Activated T-helper 2 cell treated with anti-CD3 and anti-CD28 coated beads, Interferon-gamma antibody, Interleukin-2, Interleukin-4, amounts not matched to agents 10 μg/mL and 5 μg/mL and 100 μg/mL, durations not matched to agents 14 hours and 24 hours and 36 hours (primary cell): Measurements from ENCODE around the gene EDIL3. TPM values are rescaled to one million over a fixed set of nuclear protein-coding genes. Genes with fewer than 3 reads are reported as not detected.

ENCODE experiments used
- DNase-seq: peaks from one replicate; pipeline ENCODE4 v3.0.0; 2021; ENCODE audit warnings: low spot score
- H3K27ac Mint-ChIP-seq: one replicate; pipeline ENCODE4 v1.8.0; 2021; ENCODE audit warnings: mixed read lengths
- H3K27me3 Mint-ChIP-seq: one replicate; pipeline ENCODE4 v1.8.0; 2021; ENCODE audit warnings: low read depth, mixed read lengths
- H3K36me3 Mint-ChIP-seq: one replicate; pipeline ENCODE4 v1.8.0; 2021; ENCODE audit warnings: low read depth, mixed read lengths
- H3K4me1 Mint-ChIP-seq: one replicate; pipeline ENCODE4 v1.8.0; 2021; ENCODE audit warnings: low read depth, mixed read lengths
- H3K4me3 Mint-ChIP-seq: one replicate; pipeline ENCODE4 v1.8.0; 2021; ENCODE audit warnings: low read depth, mild to moderate bottlenecking, moderate library complexity, mixed read lengths
- H3K9me3 Mint-ChIP-seq: one replicate; pipeline ENCODE4 v1.8.0; 2021; ENCODE audit warnings: mixed read lengths
- intact Hi-C: fragments of 100-400 bp; cut with micrococcal nuclease; formaldehyde crosslinking; loops from one replicate; pipeline ENCODE4 v1.15.1; 2023
- total RNA-seq: library from RNA; stranded (reverse); gene quantifications from 2 replicates; pipeline ENCODE4 v1.2.3, GENCODE V29; 2022

The EDIL3 gene
- total RNA-seq, 1 donor from 2014 or later: not detected

DNA sequence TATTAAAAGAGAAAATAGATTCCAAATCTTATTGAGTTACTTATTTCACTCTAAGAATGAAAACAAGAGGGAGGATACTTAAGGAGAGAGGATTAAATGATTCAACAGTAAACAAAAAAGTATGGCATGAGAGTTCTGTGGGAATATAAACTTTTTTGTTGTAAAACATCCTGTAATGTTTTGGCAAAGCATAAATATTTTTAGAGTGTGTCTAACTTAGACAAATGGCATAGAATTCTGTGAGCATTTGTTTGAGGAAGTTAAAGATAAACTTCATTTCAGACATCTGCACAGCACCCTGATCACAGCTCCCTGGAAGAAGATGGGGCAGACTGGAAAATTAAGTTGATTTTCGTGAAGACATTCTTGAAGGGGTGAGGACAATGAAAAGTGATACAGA, 417.3 kb downstream of the EDIL3 start:
- Mint-ChIP-seq H3K36me3 (no peaks in the 10 kb centered on the region), H3K4me3 (no peak overlapping the region), H3K9me3 (no peaks in the 10 kb centered on the region), H3K27me3 (no peaks in the 10 kb centered on the region), H3K4me1 (peaks cover 2% of the 10 kb centered on the region), H3K27ac (no peak overlapping the region)
- intact Hi-C loops: no loop called here
- no peak for DNase-seq

GRCh38 chr5:83965441-83965840, 419.2 kb downstream of the EDIL3 start:
- intact Hi-C loops: no loop called here

DNA sequence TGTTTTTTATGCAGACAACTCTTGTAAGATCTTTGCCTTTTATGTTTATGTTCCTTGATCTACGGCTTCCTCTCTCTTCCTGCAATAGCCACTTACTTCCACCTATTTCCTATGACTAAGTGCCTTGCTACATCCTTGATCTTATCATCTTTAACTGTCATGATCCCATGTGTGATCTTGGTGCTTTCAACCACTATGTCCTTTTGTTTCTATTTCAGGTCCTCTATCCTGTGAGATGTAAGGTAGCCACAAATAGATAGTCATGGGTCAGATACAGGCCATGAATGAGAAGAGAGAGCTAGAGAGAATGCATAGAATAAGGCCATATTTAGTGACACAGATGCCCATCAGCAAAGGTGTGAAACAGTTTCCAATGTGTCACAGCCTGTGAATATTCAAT, 420.4 kb downstream of the EDIL3 start:
- intact Hi-C loops: no loop called here
- Mint-ChIP-seq H3K4me3 (no peak overlapping the region), H3K27me3 (no peaks in the 10 kb centered on the region), H3K27ac (no peak overlapping the region), H3K36me3 (no peaks in the 10 kb centered on the region), H3K4me1 (peaks cover 2% of the 10 kb centered on the region), H3K9me3 (no peaks in the 10 kb centered on the region)
- DNase-seq: no peak

More at GRCh38 chr5:83965441-83965840, 419.2 kb downstream of the EDIL3 start:
- no peaks in the 10 kb centered on the region for H3K36me3 Mint-ChIP-seq
- no peak overlapping the region for H3K4me3 Mint-ChIP-seq
- peaks cover 2% of the 10 kb centered on the region for H3K4me1 Mint-ChIP-seq
- DNase-seq: no peak
- no peaks in the 10 kb centered on the region for H3K9me3 Mint-ChIP-seq
- H3K27me3 Mint-ChIP-seq: no peaks in the 10 kb centered on the region
- no peak overlapping the region for H3K27ac Mint-ChIP-seq

- Mint-ChIP-seq H3K4me1 (no peaks in the 10 kb centered on the region), H3K27me3 (no peaks in the 10 kb centered on the region), H3K9me3 (no peaks in the 10 kb centered on the region), H3K36me3 (no peaks in the 10 kb centered on the region), H3K4me3 (no peak overlapping the region), H3K27ac (no peak overlapping the region)
- no peak for DNase-seq
- intact Hi-C loops: no loop called here
Measured at GRCh38 chr5:83957188-83957587, 427.5 kb downstream of the EDIL3 start.

- Mint-ChIP-seq H3K27ac (no peak overlapping the region), H3K4me3 (no peak overlapping the region), H3K9me3 (no peaks in the 10 kb centered on the region), H3K4me1 (no peaks in the 10 kb centered on the region), H3K36me3 (no peaks in the 10 kb centered on the region), H3K27me3 (no peaks in the 10 kb centered on the region)
- intact Hi-C loops: no loop called here
- no peak for DNase-seq
Measured at GRCh38 chr5:83956386-83956785, 428.3 kb downstream of the EDIL3 start.

DNA sequence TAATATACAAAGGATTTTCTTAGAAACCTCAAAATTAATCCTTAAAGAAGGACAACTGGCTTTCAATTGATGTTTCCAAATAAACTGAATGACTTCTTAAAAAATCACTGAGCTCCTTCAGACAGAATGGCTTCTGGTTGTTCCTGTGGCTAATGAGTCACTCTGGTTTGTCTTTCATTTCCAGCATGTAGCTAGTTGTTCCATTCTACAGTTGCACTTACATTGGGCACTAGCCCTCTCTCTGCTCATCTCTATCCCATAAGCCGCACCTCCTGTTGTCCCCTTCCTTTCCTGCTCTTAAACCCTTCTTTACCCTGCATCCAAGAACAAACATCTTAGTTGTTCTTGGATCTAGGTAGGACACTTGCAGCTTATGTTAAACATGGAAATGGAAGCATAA, 428.8 kb downstream of the EDIL3 start:
- no peaks in the 10 kb centered on the region for H3K9me3 Mint-ChIP-seq
- no peak for DNase-seq
- no peak overlapping the region for H3K27ac Mint-ChIP-seq
- no peaks in the 10 kb centered on the region for H3K36me3 Mint-ChIP-seq
- H3K27me3 Mint-ChIP-seq: no peaks in the 10 kb centered on the region
- no peaks in the 10 kb centered on the region for H3K4me1 Mint-ChIP-seq
- H3K4me3 Mint-ChIP-seq: no peak overlapping the region
- intact Hi-C loops: no loop called here

DNA sequence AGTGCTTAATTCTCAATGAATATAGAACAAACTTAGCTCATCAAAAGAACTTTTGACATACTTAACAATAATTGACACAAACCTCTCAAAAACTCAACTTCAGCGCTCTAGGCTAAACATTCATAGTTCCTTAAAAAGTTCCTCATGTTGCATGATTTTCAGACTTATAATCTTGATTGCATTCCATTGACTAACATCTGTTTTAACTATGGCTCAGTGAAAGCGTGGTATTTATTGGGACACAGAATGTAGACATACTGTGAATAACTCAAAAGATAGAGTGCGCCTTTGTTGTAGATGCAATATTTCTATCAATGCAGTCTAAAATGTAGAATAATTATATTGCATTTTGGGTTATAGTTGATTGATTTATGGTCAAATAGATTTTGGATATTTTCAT, 436.9 kb downstream of the EDIL3 start:
- intact Hi-C loops: no loop called here

GRCh38 chr5:83946516-83946915, 438.2 kb downstream of the EDIL3 start:
- Mint-ChIP-seq H3K27ac (no peak overlapping the region), H3K9me3 (no peaks in the 10 kb centered on the region), H3K4me1 (no peaks in the 10 kb centered on the region), H3K36me3 (no peaks in the 10 kb centered on the region), H3K27me3 (no peaks in the 10 kb centered on the region), H3K4me3 (no peak overlapping the region)
- intact Hi-C loops: no loop called here
- no peak for DNase-seq

More for the DNA sequence above, 436.9 kb downstream of the EDIL3 start:
- Mint-ChIP-seq H3K36me3 (no peaks in the 10 kb centered on the region), H3K27me3 (no peaks in the 10 kb centered on the region), H3K27ac (no peak overlapping the region), H3K4me3 (no peak overlapping the region), H3K4me1 (no peaks in the 10 kb centered on the region), H3K9me3 (no peaks in the 10 kb centered on the region)
- DNase-seq: no peak

DNA sequence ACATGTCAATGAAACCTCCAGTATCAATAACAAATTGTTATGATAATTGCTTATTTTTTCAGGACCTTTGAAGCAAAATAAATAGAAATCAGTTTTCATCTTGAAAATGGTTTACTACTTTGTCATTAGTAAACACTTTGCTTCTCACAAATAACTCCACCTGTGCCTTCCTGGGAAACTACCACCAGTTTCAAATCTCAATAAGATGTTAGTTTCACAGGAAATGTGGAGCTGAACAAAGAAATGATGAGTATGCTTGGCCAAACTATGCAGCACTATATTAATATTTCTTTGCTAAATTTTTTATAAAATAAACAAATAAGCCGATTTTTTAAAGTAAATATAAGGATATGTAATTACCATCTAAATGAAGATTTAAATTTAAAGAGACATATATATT, 442.5 kb downstream of the EDIL3 start:
- no peaks in the 10 kb centered on the region for H3K36me3 Mint-ChIP-seq
- H3K27me3 Mint-ChIP-seq: no peaks in the 10 kb centered on the region
- no peak overlapping the region for H3K27ac Mint-ChIP-seq
- no peak for DNase-seq
- intact Hi-C loops: no loop called here
- no peaks in the 10 kb centered on the region for H3K4me1 Mint-ChIP-seq
- H3K9me3 Mint-ChIP-seq: no peaks in the 10 kb centered on the region
- H3K4me3 Mint-ChIP-seq: no peak overlapping the region

DNA sequence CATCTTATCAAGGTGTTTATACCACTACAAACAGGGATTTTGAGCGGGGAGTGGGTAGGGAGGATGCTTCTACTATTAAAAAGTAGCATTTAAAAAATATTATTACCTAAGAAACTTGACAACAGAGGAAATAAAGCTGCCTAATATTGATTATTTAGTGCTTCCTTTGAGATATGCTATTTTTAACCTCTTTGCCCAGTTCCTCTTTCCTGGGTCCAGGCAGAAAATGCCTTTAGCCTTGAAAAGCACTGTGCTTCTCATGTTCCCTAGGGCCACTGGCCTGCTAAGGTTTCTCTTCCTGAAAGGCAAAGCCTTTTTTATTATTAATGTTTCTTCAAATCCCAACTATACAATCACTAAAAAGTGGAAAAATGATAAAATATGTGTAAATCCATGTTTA, 446.8 kb downstream of the EDIL3 start:
- Mint-ChIP-seq H3K27ac (no peak overlapping the region), H3K4me1 (no peaks in the 10 kb centered on the region)

GRCh38 chr5:83931969-83932368, 452.7 kb downstream of the EDIL3 start:
- intact Hi-C loops: no loop called here
- Mint-ChIP-seq H3K4me3 (no peak overlapping the region), H3K4me1 (no peaks in the 10 kb centered on the region), H3K9me3 (no peaks in the 10 kb centered on the region), H3K36me3 (no peaks in the 10 kb centered on the region), H3K27ac (no peak overlapping the region), H3K27me3 (no peaks in the 10 kb centered on the region)
- no peak for DNase-seq

More for the DNA sequence above, 446.8 kb downstream of the EDIL3 start:
- intact Hi-C loops: no loop called here
- Mint-ChIP-seq H3K9me3 (no peaks in the 10 kb centered on the region), H3K4me3 (no peak overlapping the region), H3K27me3 (no peaks in the 10 kb centered on the region), H3K36me3 (no peaks in the 10 kb centered on the region)
- no peak for DNase-seq

- Mint-ChIP-seq H3K4me3 (no peak overlapping the region), H3K9me3 (no peaks in the 10 kb centered on the region), H3K27ac (no peak overlapping the region), H3K4me1 (no peaks in the 10 kb centered on the region), H3K27me3 (no peaks in the 10 kb centered on the region), H3K36me3 (no peaks in the 10 kb centered on the region)
- intact Hi-C loops: loop anchor here (10.0 kb wide), 1 partner anchor 212 kb away; no protein-coding TSS in a partner anchor
- no peak for DNase-seq
Measured at GRCh38 chr5:83927140-83927733, 457.4 kb downstream of the EDIL3 start.

DNA sequence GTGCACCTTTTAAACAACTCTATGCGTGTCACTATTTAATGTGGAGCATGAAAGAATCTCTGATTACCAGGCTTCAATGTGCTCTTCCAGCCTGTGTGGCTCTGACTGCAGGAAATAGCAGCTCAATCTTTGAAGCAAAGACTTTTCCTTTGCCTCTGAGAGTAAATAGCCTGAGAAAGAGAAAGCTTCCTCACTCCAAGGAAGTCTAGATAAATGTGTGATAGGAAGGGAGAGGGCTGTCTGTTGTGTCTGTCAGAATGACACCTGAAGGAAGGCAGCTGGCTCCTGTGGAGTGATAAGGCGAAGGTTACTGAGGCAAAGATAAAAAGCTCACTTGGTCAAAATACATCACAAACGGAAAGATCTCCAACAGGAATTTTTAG, 458.7 kb downstream of the EDIL3 start:
- no peaks in the 10 kb centered on the region for H3K36me3 Mint-ChIP-seq
- no peaks in the 10 kb centered on the region for H3K27me3 Mint-ChIP-seq
- DNase-seq: no peak
- intact Hi-C loops: loop anchor here (10.0 kb wide), 1 partner anchor 211 kb away; no protein-coding TSS in a partner anchor
- H3K4me3 Mint-ChIP-seq: no peak overlapping the region
- H3K4me1 Mint-ChIP-seq: no peaks in the 10 kb centered on the region
- no peak overlapping the region for H3K27ac Mint-ChIP-seq
- no peaks in the 10 kb centered on the region for H3K9me3 Mint-ChIP-seq
